GM23248 (cell line): Measurements from ENCODE around the gene NPAS2. TPM values are rescaled to one million over a fixed set of nuclear protein-coding genes. Genes with fewer than 3 reads are reported as not detected.

Experiments used
- DNase-seq: peaks from one replicate; pipeline ENCODE4 v3.0.0-alpha.2; 2015
- H2AFZ ChIP-seq: fragments of 200-600 bp; sonication (generic); 2 replicates; pipeline ENCODE4 v1.6.1; 2016; ENCODE audit warnings: antibody characterized with exemption
- H3F3A ChIP-seq: fragments of 200-600 bp; sonication (generic); 2 replicates; pipeline ENCODE4 v1.6.1; 2016; ENCODE audit warnings: mild to moderate bottlenecking, antibody characterized with exemption, mixed run types; ENCODE audit not compliant: insufficient read depth
- H3K27ac ChIP-seq: fragments of 200-600 bp; sonication (generic); 2 replicates; pipeline ENCODE4 v1.5.1; 2016; ENCODE audit warnings: mild to moderate bottlenecking
- H3K27me3 ChIP-seq: fragments of 200-600 bp; sonication (generic); replicated peaks from 2 replicates; pipeline ENCODE4 v1.6.1; 2016; ENCODE audit warnings: mild to moderate bottlenecking; ENCODE audit not compliant: insufficient read depth
- H3K36me3 ChIP-seq: fragments of 200-600 bp; sonication (generic); 2 replicates; pipeline ENCODE4 v1.6.1; 2016; ENCODE audit warnings: low read depth, mild to moderate bottlenecking
- H3K4me1 ChIP-seq: fragments of 200-600 bp; sonication (generic); 2 replicates; pipeline ENCODE4 v1.6.1; 2016; ENCODE audit warnings: mild to moderate bottlenecking; ENCODE audit not compliant: insufficient read depth
- H3K4me2 ChIP-seq: fragments of 200-600 bp; sonication (generic); one replicate; pipeline ENCODE4 v1.6.1; 2016; ENCODE audit warnings: mild to moderate bottlenecking; ENCODE audit not compliant: unreplicated experiment
- H3K4me3 ChIP-seq: fragments of 200-600 bp; sonication (generic); 2 replicates; pipeline ENCODE4 v1.5.1; 2016; ENCODE audit warnings: mild to moderate bottlenecking
- H3K79me2 ChIP-seq: fragments of 200-600 bp; sonication (generic); 2 replicates; pipeline ENCODE4 v1.6.1; 2016; ENCODE audit warnings: mild to moderate bottlenecking; ENCODE audit not compliant: insufficient read depth
- H3K9ac ChIP-seq: fragments of 200-600 bp; sonication (generic); 2 replicates; pipeline ENCODE4 v1.6.1; 2016; ENCODE audit warnings: mild to moderate bottlenecking
- H3K9me2 ChIP-seq: fragments of 200-600 bp; sonication (generic); 2 replicates; pipeline ENCODE4 v1.6.1; 2016; ENCODE audit warnings: mixed run types, mild to moderate bottlenecking, moderate library complexity; ENCODE audit not compliant: insufficient read depth
- H3K9me3 ChIP-seq: fragments of 200-600 bp; sonication (generic); one replicate; pipeline ENCODE4 v1.6.1; 2017; ENCODE audit warnings: low read depth
- H4K20me1 ChIP-seq: fragments of 200-600 bp; sonication (generic); 2 replicates; pipeline ENCODE4 v1.6.0; 2016; ENCODE audit not compliant: insufficient read depth
- EZH2 ChIP-seq: fragments of 200-600 bp; sonication (generic); IDR thresholded peaks from 2 replicates; pipeline ENCODE4 v1.6.1; 2018; ENCODE audit warnings: antibody characterized with exemption, mild to moderate bottlenecking; ENCODE audit not compliant: insufficient read depth, poor library complexity, severe bottlenecking
- EZH2phosphoT487 ChIP-seq: fragments of 200-600 bp; sonication (generic); IDR thresholded peaks from 2 replicates; pipeline ENCODE4 v1.6.1; 2018; ENCODE audit warnings: antibody characterized with exemption, moderate library complexity, mild to moderate bottlenecking, low read depth; ENCODE audit not compliant: insufficient read depth
- WGBS, 2 experiments: methylation state at CpG; one replicate each; pipeline ENCODE4 v1.1.6; 2015 to 2017; ENCODE audit warnings: low lambda C conversion rate in 2 of 2, low coverage in 1 of 2; ENCODE audit errors: missing lambda C conversion rate in 2 of 2; 5-methylcytosine and 5-hydroxymethylcytosine counted together
- in situ Hi-C: fragments of 300-500 bp; cut with MboI; formaldehyde crosslinking; loops from 2 replicates; pipeline ENCODE4 v1.15.0; 2020
- polyA plus RNA-seq: library from polyadenylated mRNA; unstranded; fragments of >200 nt; fragmentation: Nextera tagmentation; extraction: Ambion mirVana; gene quantifications from 2 replicates; pipeline ENCODE4 v1.2.1, GENCODE V29; 2016
- total RNA-seq: library from RNA; depleted of rRNA; stranded (reverse); fragments of >200 nt; shearing (Covaris generic); gene quantifications from 2 replicates; pipeline ENCODE4 v1.2.3, GENCODE V29; 2014

Gene NPAS2
- total and polyA plus RNA-seq, 2 experiments from 2014 or later, result 3.8 to 10.8 TPM

DNA sequence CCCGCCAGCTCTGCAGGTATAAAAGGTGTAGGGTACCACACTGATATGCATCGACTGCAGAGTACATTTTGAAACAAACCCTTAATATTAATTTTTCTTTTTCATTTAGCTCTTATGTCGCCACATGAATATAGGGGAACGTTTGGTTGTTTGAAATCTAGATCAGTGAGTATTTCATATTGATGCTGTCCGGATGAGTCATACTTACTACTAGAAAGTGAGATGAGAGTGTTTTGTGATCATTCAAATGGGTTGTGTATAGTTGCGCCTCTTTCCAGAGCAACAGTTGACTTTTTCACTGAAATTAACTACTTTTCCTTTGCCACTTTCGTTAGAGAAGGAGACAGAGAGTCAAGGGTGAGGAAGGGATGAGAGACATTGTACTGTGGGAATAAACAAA is 24.6 kb downstream of the NPAS2 start:
- Histone ChIP-seq H3K9me2 (no peaks in the 10 kb centered on the region), H3F3A (no peaks in the 10 kb centered on the region), H3K9ac (no peak overlapping the region), H2AFZ (no peak overlapping the region), H3K4me1 (no peaks in the 10 kb centered on the region), H3K79me2 (peaks cover 23% of the 10 kb centered on the region), H3K27me3 (no peaks in the 10 kb centered on the region), H3K4me2 (no peak overlapping the region), H3K27ac (no peak overlapping the region), H3K36me3 (no peaks in the 10 kb centered on the region), H3K4me3 (no peak overlapping the region), H4K20me1 (no peaks in the 10 kb centered on the region), H3K9me3 (no peaks in the 10 kb centered on the region)
- DNase-seq, result peak; percentile 43
- in situ Hi-C loops, result no loop called here
- WGBS, 2 experiments, result 67% methylated on average over 7 of the region's 7 CpGs
- TF ChIP-seq EZH2 (no peak), EZH2phosphoT487 (no peak)

- H3K27me3 ChIP-seq, result no peaks in the 10 kb centered on the region
- in situ Hi-C loops, result no loop called here
- no peak overlapping the region for H3K27ac ChIP-seq
- TF ChIP-seq EZH2phosphoT487, result no peak
- no peaks in the 10 kb centered on the region for H3K36me3 ChIP-seq
- H3K79me2 ChIP-seq, result peaks cover 23% of the 10 kb centered on the region
- H3K9me3 ChIP-seq, result no peaks in the 10 kb centered on the region
- H3K4me1 ChIP-seq, result no peaks in the 10 kb centered on the region
- H3F3A ChIP-seq, result no peaks in the 10 kb centered on the region
- no peaks in the 10 kb centered on the region for H3K9me2 ChIP-seq
- no peak overlapping the region for H2AFZ ChIP-seq
- no peak overlapping the region for H3K4me3 ChIP-seq
- no peak overlapping the region for H3K4me2 ChIP-seq
- WGBS, 2 experiments, result 70 to 81% methylated on average over 5 of the region's 5 CpGs
- H4K20me1 ChIP-seq, result no peaks in the 10 kb centered on the region
- no peak overlapping the region for H3K9ac ChIP-seq
- no peak for DNase-seq
Measured at GRCh38 chr2:100845141-100845991, 25.4 kb downstream of the NPAS2 start.

DNA sequence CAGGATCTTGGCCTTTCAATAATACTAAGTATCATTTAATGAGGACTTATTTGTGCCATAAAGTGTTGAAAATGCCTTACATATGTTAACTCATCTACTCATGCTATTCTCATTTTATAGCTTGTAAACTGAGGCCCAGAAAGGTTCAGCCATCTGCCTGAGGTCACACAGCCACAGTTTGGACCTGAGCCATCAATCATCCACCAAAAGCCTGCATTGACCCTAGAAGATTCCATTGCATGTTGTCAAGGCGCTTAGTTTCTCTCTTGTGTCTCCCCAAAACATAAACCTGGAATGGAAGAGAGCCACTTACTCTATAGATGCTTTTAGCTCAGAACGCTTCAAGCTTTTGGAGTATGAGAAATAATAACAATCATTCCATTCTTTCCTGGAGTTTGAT is 26.8 kb downstream of the NPAS2 start:
- no peak for DNase-seq
- no peak overlapping the region for H3K4me2 ChIP-seq
- H3K27me3 ChIP-seq, result no peaks in the 10 kb centered on the region
- no peaks in the 10 kb centered on the region for H3K9me3 ChIP-seq
- no peak for TF ChIP-seq EZH2
- no peak for TF ChIP-seq EZH2phosphoT487
- peaks cover 23% of the 10 kb centered on the region for H3K79me2 ChIP-seq
- H3F3A ChIP-seq, result no peaks in the 10 kb centered on the region
- in situ Hi-C loops, result no loop called here
- no peak overlapping the region for H3K27ac ChIP-seq
- H3K9ac ChIP-seq, result no peak overlapping the region
- H4K20me1 ChIP-seq, result no peaks in the 10 kb centered on the region
- H3K36me3 ChIP-seq, result no peaks in the 10 kb centered on the region
- H3K4me1 ChIP-seq, result no peaks in the 10 kb centered on the region
- WGBS, 2 experiments, result 96 to 97% methylated on average over 2 of the region's 2 CpGs
- no peak overlapping the region for H2AFZ ChIP-seq
- no peak overlapping the region for H3K4me3 ChIP-seq
- no peaks in the 10 kb centered on the region for H3K9me2 ChIP-seq

GRCh38 chr2:100852447-100852846 is 32.5 kb downstream of the NPAS2 start:
- in situ Hi-C loops, result no loop called here
- H3K27me3 ChIP-seq, result no peaks in the 10 kb centered on the region
- H3K9ac ChIP-seq, result no peak overlapping the region
- H3K27ac ChIP-seq, result no peak overlapping the region
- H4K20me1 ChIP-seq, result no peaks in the 10 kb centered on the region
- peaks cover 7% of the 10 kb centered on the region; the same call in 1 of the 2 replicates for H3K79me2 ChIP-seq
- no peaks in the 10 kb centered on the region for H3K9me2 ChIP-seq
- 94 to 98% methylated on average over 4 of the region's 4 CpGs for WGBS, 2 experiments
- H3K9me3 ChIP-seq, result no peaks in the 10 kb centered on the region
- H3F3A ChIP-seq, result peaks cover 9% of the 10 kb centered on the region; the same call in 1 of the 2 replicates
- DNase-seq, result no peak
- no peak overlapping the region for H3K4me3 ChIP-seq
- no peak overlapping the region for H3K4me2 ChIP-seq
- no peaks in the 10 kb centered on the region for H3K36me3 ChIP-seq
- H2AFZ ChIP-seq, result no peak overlapping the region
- H3K4me1 ChIP-seq, result peaks cover 5% of the 10 kb centered on the region
- TF ChIP-seq EZH2, result no peak
- no peak for TF ChIP-seq EZH2phosphoT487
